ENCODE measurements around the gene COG5. TPM values are rescaled to one million over a fixed set of nuclear protein-coding genes. Genes with fewer than 3 reads are reported as not detected.

COG5 gene
- total and polyA plus RNA-seq, 9 of the 15 experiments (the other 6 are each of a cell fraction or from before 2014, with no cell fraction given), result 15.3 to 75.1 (median 56.4) TPM

DNA sequence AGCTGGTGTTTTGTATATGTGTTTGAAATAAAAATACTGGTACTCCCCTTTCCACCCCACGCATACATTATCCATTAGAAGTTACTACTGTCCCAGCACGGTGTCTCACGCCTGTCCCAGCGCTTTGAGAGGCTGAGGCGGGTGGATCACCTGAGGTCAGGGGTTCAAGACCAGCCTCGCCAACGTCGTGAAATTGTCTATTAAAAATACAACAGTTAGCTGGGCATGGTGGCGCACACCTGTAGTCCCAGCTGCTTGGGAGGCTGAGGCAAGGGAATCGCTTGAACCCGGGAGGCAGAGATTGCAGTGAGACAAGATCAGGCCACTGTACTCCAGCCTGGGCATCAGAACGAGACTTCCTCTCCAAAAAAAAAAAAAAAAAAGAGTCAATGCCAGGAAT lies 392.2 kb downstream of the COG5 start:
- in situ Hi-C loops (cut with MboI), result no loop called here
- POLR2A ChIA-PET, result interaction anchor here (0.6 to 1.7 kb wide), 2 partner anchors 9 to 312 kb away, joined by 3 to 6 read pairs; no protein-coding TSS in a partner anchor
- no peak overlapping the region for H3K27ac ChIP-seq (ENCODE audit: extremely low read depth, low read depth, low read length)
- DNase-seq (ENCODE audit: extremely low read depth in 1 of 4, low spot score in 3 of 4) (no peak), ATAC-seq (no peak), FAIRE-seq (no peak)
- no peaks in the 10 kb centered on the region for H3K27me3 ChIP-seq (ENCODE audit: control insufficient read depth in 2 of 2, insufficient read depth in 2 of 2, low read length in 2 of 2)
- no TSS peak for BruUV-seq (replicated peaks)
- TF ChIP-seq RBBP5 (IDR thresholded peaks at IDR 0.05; ENCODE audit: borderline replicate concordance, insufficient read depth, low read length, poor library complexity, severe bottlenecking), result no peak
- no peak for TF ChIP-seq ZSCAN32 (CRISPR knock-in tag; IDR thresholded peaks at IDR 0.05)
- TF ChIP-seq MAFG (tag; conservative IDR thresholded peaks at IDR 0.05), result no peak
- TF ChIP-seq, protein P1, sequence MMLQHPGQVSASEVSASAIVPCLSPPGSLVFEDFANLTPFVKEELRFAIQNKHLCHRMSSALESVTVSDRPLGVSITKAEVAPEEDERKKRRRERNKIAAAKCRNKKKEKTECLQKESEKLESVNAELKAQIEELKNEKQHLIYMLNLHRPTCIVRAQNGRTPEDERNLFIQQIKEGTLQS (IDR thresholded peaks at IDR 0.05), result no peak
- TF ChIP-seq, protein P1 (CRISPR knock-in tag; conservative IDR thresholded peaks at IDR 0.05), result peak; percentile 44; the same call in 1 of the 2 replicates
- TF ChIP-seq ZBTB17 (CRISPR knock-in tag; IDR thresholded peaks at IDR 0.05), result no peak
- TF ChIP-seq, protein P2, sequence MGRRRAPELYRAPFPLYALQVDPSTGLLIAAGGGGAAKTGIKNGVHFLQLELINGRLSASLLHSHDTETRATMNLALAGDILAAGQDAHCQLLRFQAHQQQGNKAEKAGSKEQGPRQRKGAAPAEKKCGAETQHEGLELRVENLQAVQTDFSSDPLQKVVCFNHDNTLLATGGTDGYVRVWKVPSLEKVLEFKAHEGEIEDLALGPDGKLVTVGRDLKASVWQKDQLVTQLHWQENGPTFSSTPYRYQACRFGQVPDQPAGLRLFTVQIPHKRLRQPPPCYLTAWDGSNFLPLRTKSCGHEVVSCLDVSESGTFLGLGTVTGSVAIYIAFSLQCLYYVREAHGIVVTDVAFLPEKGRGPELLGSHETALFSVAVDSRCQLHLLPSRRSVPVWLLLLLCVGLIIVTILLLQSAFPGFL (CRISPR knock-in tag; IDR thresholded peaks at IDR 0.05), result 0 out of 2 replicates have a peak, but pooled peaks have one; percentile 33
- no peak for TF ChIP-seq ZBTB1 (CRISPR knock-in tag; IDR thresholded peaks at IDR 0.05; ENCODE audit: borderline replicate concordance, low read depth)
- no peak for TF ChIP-seq SAP30 (IDR thresholded peaks at IDR 0.05; ENCODE audit: borderline replicate concordance, insufficient read depth, low read depth, low read length, poor library complexity, severe bottlenecking)
- TF ChIP-seq, protein P3, sequence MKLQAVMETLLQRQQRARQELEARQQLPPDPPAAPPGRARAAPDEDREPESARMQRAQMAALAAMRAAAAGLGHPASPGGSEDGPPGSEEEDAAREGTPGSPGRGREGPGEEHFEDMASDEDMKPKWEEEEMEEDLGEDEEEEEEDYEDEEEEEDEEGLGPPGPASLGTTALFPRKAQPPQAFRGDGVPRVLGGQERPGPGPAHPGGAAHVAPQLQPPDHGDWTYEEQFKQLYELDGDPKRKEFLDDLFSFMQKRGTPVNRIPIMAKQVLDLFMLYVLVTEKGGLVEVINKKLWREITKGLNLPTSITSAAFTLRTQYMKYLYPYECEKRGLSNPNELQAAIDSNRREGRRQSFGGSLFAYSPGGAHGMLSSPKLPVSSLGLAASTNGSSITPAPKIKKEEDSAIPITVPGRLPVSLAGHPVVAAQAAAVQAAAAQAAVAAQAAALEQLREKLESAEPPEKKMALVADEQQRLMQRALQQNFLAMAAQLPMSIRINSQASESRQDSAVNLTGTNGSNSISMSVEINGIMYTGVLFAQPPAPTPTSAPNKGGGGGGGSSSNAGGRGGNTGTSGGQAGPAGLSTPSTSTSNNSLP (IDR thresholded peaks at IDR 0.05; ENCODE audit: borderline replicate concordance, low read depth, low read length), result no peak
- peak; percentile 16 for TF ChIP-seq POU5F1 (IDR thresholded peaks at IDR 0.05; ENCODE audit: borderline replicate concordance, low read depth, low read length, partially characterized antibody)
- no peak for TF ChIP-seq ZNF764 (CRISPR knock-in tag; IDR thresholded peaks at IDR 0.05; ENCODE audit: low read depth)
- no peak for TF ChIP-seq HEY1 (CRISPR knock-in tag; IDR thresholded peaks at IDR 0.05; ENCODE audit: borderline replicate concordance)
- no peak overlapping the region for H3K9ac ChIP-seq (ENCODE audit: insufficient read depth in 1 of 2, low read depth in 2 of 2, low read length in 2 of 2)
- no peaks in the 10 kb centered on the region; the same call in 2 of the 3 replicates for H3K36me3 ChIP-seq (ENCODE audit: control insufficient read depth, insufficient read depth, low read length)
- WGBS (ENCODE audit: insufficient coverage, low coverage, missing lambda C conversion rate), result 97% methylated on average over 12 of the region's 12 CpGs
- intact Hi-C loops (cut with micrococcal nuclease), result no loop called here
- no peak overlapping the region for H3K4me2 ChIP-seq (ENCODE audit: insufficient read depth, low read length)
- H3K4me1 ChIP-seq (replicated peaks in 1 of 2; ENCODE audit: control insufficient read depth in 2 of 2, insufficient read depth in 2 of 2, low read length in 2 of 2), result peaks cover 0 to 16% of the 10 kb centered on the region in 2 experiments; a peak in 4 of 5 replicates
- no peak overlapping the region for H3K4me3 ChIP-seq
- CTCF ChIA-PET (ENCODE audit: low intra/inter-chr PET ratio), result interaction anchor here (0.7 kb wide), 1 partner anchor 174 kb away, joined by 3 read pairs; no protein-coding TSS in a partner anchor
- H3K79me2 ChIP-seq (ENCODE audit: control insufficient read depth, insufficient read depth, low read length), result peaks cover 50% of the 10 kb centered on the region
- H2AFZ ChIP-seq (ENCODE audit: low read depth, low read length), result no peak overlapping the region
- no peaks in the 10 kb centered on the region for H3K9me3 ChIP-seq (replicated peaks; ENCODE audit: control insufficient read depth, insufficient read depth, low read depth, low read length)
- no peaks in the 10 kb centered on the region; the same call in none of the 2 replicates for H4K20me1 ChIP-seq (replicated peaks; ENCODE audit: control insufficient read depth, insufficient read depth, low read length)
- no peaks in the 10 kb centered on the region for H3K9me1 ChIP-seq (ENCODE audit: control insufficient read depth, insufficient read depth, low read length)
